HG03460 (cell line): Measurements from ENCODE around the gene ALS2.
"Not testable (repeated sequence)": the region's sequence is repeated elsewhere in the genome, so short reads cannot be mapped to it uniquely, and the experiment has no call there.

ENCODE experiments used
- ATAC-seq: cut with Tn5 transposase; IDR thresholded peaks from one replicate; pipeline ENCODE4 v1.9.1; 2021; ENCODE audit not compliant: unreplicated experiment

Gene ALS2

GRCh38 chr2:201678401-201678800 lies 102.3 kb downstream of the ALS2 start:
- ATAC-seq: no peak

GRCh38 chr2:201675454-201675853 lies 105.3 kb downstream of the ALS2 start:
- ATAC-seq: no peak

- ATAC-seq: no peak
These were observed 105.9 kb downstream of the ALS2 start for GRCh38 chr2:201674794-201675193.

GRCh38 chr2:201674298-201674697 lies 106.4 kb downstream of the ALS2 start:
- ATAC-seq: no peak

GRCh38 chr2:201673546-201673945 lies 107.2 kb downstream of the ALS2 start:
- ATAC-seq: no peak

GRCh38 chr2:201671205-201671604 lies 109.5 kb downstream of the ALS2 start:
- ATAC-seq: not testable (repeated sequence)

- no peak for ATAC-seq
These were observed 110.9 kb downstream of the ALS2 start for GRCh38 chr2:201669865-201670264.

GRCh38 chr2:201668402-201668910 lies 112.3 kb downstream of the ALS2 start:
- no peak for ATAC-seq

GRCh38 chr2:201664334-201664733 lies 116.4 kb downstream of the ALS2 start:
- ATAC-seq: no peak

- ATAC-seq: no peak
These were observed 119.4 kb downstream of the ALS2 start for GRCh38 chr2:201661366-201661765.

GRCh38 chr2:201660293-201660895 lies 120.3 kb downstream of the ALS2 start:
- ATAC-seq: no peak

- no peak for ATAC-seq
These were observed 124.0 kb downstream of the ALS2 start for GRCh38 chr2:201656740-201657139.

GRCh38 chr2:201656102-201656501 lies 124.6 kb downstream of the ALS2 start:
- no peak for ATAC-seq

GRCh38 chr2:201654616-201655384 lies 125.9 kb downstream of the ALS2 start:
- ATAC-seq: no peak

- no peak for ATAC-seq
These were observed 127.5 kb downstream of the ALS2 start for GRCh38 chr2:201653221-201653620.
